Measurements from ENCODE around the gene TSPAN17.

TSPAN17 gene

GRCh38 chr5:176642675-176643490 is 4.4 kb upstream of the TSPAN17 start:
- DNase-seq (ENCODE audit: low read depth, low spot score) = no peak

GRCh38 chr5:176643491-176644219 is 3.6 kb upstream of the TSPAN17 start:
- no peak for DNase-seq (ENCODE audit: low read depth, low spot score)

GRCh38 chr5:176644294-176644693 is 3.0 kb upstream of the TSPAN17 start:
- no peak for DNase-seq (ENCODE audit: low read depth, low spot score)

- no peak for DNase-seq (ENCODE audit: low read depth, low spot score)
These were observed 2.2 kb upstream of the TSPAN17 start for GRCh38 chr5:176644878-176645670.

- DNase-seq (ENCODE audit: low read depth, low spot score) = no peak
These were observed 1.1 kb upstream of the TSPAN17 start for GRCh38 chr5:176646049-176646706.

- no peak for DNase-seq (ENCODE audit: low read depth, low spot score)
These were observed 616 bp upstream of the TSPAN17 start for GRCh38 chr5:176646707-176647029.

GRCh38 chr5:176647843-176648473 is 674 bp downstream of the TSPAN17 start:
- DNase-seq (ENCODE audit: low read depth, low spot score) = no peak

- DNase-seq (ENCODE audit: low read depth, low spot score) = no peak
These were observed 1.4 kb downstream of the TSPAN17 start for GRCh38 chr5:176648474-176649194.

GRCh38 chr5:176650354-176650884 is 3.1 kb downstream of the TSPAN17 start:
- no peak for DNase-seq (ENCODE audit: low read depth, low spot score)

GRCh38 chr5:176651472-176651980 is 4.2 kb downstream of the TSPAN17 start:
- DNase-seq (ENCODE audit: low read depth, low spot score) = no peak

GRCh38 chr5:176652136-176652535 is 4.9 kb downstream of the TSPAN17 start:
- DNase-seq (ENCODE audit: low read depth, low spot score) = no peak

- no peak for DNase-seq (ENCODE audit: low read depth, low spot score)
These were observed 6.4 kb downstream of the TSPAN17 start for GRCh38 chr5:176653401-176654385.

GRCh38 chr5:176654856-176655255 is 7.6 kb downstream of the TSPAN17 start:
- no peak for DNase-seq (ENCODE audit: low read depth, low spot score)

GRCh38 chr5:176656467-176656990 is 9.2 kb downstream of the TSPAN17 start:
- DNase-seq (ENCODE audit: low read depth, low spot score) = no peak

GRCh38 chr5:176658007-176658599 is 10.8 kb downstream of the TSPAN17 start:
- no peak for DNase-seq (ENCODE audit: low read depth, low spot score)

- no peak for DNase-seq (ENCODE audit: low read depth, low spot score)
These were observed 11.7 kb downstream of the TSPAN17 start for GRCh38 chr5:176658817-176659511.

GRCh38 chr5:176659512-176659839 is 12.2 kb downstream of the TSPAN17 start:
- no peak for DNase-seq (ENCODE audit: low read depth, low spot score)
